Measurements from ENCODE around the gene ZNF565.
A peak's percentile ranks its signal among the peaks of the same experiment; 100 is the strongest.
"Not testable (repeated sequence)": the region's sequence is repeated elsewhere in the genome, so short reads cannot be mapped to it uniquely, and the experiment has no call there.

The ZNF565 gene

DNA sequence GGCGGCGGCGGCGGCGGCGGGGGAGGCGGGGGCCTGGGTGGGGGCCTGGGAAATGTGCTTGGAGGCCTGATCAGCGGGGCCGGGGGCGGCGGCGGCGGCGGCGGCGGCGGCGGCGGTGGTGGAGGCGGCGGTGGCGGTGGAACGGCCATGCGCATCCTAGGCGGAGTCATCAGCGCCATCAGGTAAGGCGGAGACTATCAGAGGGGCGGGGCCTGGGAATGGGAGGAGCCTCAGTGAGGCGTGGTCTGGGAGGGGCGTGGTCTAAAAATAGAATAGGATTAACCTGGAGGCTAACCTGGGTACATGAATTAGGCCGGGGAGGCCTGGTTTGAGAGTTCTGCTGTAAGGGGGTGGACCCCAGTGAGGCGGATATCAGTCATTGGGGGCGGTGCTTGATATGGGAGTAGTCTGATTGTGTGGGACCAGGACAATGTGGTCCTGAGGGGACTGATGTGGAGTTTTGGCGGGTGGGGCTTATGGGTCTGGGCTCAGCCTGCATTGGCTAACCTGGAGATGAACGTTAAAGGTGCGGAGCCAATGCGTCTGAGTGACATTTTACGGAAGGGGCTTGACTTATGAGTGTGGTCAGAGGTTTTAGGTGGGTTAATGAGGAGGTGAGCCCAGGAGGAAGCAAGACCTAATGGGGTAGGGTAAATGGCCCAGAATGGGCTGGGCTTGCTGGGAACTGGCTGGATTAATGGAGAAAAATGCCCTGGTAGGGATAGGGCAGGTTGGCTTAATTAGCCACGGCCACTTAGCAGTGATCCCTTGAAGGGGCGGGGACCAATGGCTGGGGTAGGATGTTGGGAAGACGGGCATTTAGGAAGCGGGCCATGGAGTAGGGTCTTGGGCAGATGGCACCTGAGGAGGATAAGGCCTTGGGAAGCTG lies 73.2 kb downstream of the ZNF565 start:
- Histone ChIP-seq H3K27me3 (ENCODE audit: control insufficient read depth, insufficient read depth, low read length) (no peaks in the 10 kb centered on the region), H3K4me1 (ENCODE audit: control insufficient read depth, insufficient read depth, low read length) (peaks cover 6% of the 10 kb centered on the region), H3K4me3 (ENCODE audit: low read depth, low read length) (peak overlapping the region; percentile 97), H3K9ac (ENCODE audit: low read depth, low read length) (peak overlapping the region; percentile 65), H3K9me3 (ENCODE audit: control insufficient read depth, insufficient read depth, low read length) (no peaks in the 10 kb centered on the region), H3K36me3 (ENCODE audit: control insufficient read depth, insufficient read depth, low read length) (peaks cover 25% of the 10 kb centered on the region)

DNA sequence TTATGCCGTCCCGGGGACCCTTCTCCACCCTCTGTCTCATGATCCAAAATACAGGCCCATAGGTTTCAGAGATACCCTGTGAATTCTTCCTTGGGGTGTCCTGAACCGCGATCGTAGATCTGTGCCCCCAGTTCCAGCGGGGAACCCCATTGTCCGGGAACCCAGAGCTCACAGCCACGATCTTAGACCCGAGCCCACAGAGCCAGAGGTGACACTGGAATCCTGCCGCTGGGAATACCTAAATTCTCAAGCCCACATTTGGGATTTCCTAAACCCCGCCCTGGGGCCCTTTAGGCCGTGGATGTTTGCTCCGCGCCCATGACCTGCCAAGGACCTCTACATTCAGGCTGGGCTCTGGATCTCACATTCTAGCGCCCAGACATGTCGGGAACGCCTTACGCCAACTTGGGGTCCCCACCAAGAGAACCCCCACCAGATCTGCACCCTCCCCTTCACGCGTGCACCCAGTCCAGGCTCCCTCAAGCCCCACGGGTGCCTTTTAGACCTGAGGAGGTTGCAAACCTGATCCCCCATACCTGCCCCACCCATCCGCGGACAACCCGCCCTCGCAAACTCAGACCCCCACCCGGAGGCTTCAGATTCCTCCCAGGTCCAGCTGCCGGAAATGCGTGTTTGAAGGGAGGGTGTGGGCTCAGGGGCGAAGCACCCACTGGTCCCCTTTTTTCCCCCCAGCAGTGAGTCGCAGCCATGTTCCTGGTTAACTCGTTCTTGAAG lies 74.0 kb downstream of the ZNF565 start:
- Histone ChIP-seq H3K9me3 (ENCODE audit: control insufficient read depth, insufficient read depth, low read length) (no peaks in the 10 kb centered on the region), H3K36me3 (ENCODE audit: control insufficient read depth, insufficient read depth, low read length) (peaks cover 17% of the 10 kb centered on the region), H3K4me1 (ENCODE audit: control insufficient read depth, insufficient read depth, low read length) (peaks cover 6% of the 10 kb centered on the region), H3K4me3 (ENCODE audit: low read depth, low read length) (peak overlapping the region; percentile 97), H3K27me3 (ENCODE audit: control insufficient read depth, insufficient read depth, low read length) (no peaks in the 10 kb centered on the region), H3K9ac (ENCODE audit: low read depth, low read length) (peak overlapping the region; percentile 88)

DNA sequence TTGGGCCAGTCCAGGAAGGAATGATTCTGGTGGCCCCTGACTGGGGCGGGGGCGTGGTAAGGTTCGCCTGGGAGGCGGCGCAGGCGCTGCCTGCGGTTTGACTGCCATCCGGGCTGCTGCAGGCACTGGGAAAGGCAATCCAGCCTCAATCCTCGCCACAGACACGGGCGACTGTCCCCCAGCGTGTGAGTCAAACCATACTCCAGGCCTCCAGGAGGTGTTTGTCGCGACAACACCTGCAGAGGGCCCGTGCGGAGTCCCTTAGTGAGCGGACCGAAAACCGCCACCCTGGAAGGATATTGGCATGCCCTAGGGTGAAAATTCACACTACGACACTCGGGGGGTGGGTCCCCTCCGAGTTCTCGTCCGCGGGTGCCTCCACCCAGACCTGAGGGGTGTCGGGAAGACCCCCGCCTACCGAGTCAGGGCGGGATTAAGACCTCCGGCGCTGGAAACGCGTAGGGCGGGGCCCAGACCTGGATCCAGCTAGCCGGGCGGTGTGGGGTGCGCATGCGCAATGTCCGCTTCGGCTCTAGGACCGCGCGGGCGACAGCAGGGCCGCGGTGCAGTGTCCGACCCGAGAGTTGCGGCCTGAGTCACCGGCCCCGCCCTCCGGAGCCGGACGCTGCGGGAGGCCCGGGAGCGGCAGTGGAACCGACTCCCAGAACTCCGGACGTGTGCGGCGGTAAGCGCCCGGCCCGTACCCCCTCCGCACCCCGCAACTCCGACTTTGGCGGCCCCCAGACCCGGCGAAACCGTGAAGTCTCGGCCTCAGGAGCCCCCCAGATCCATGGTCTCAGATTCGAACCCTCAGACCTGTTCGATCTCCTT lies 74.8 kb downstream of the ZNF565 start, which contains the start of gene CAPNS1:
TSS of gene CAPNS1 (plus strand) at position 594 of the 831 bp plus-strand sequence. CDS start 946 bp downstream, outside the sequence.
- H3K4me3 ChIP-seq (ENCODE audit: low read depth, low read length): peak within 1 kb of the TSS; percentile 97
- H3K9ac ChIP-seq (ENCODE audit: low read depth, low read length): peak within 1 kb of the TSS; percentile 95
- H3K36me3 ChIP-seq (ENCODE audit: control insufficient read depth, insufficient read depth, low read length): peaks cover 16% of the 10 kb centered on the region
- peaks cover 6% of the 10 kb centered on the region for H3K4me1 ChIP-seq (ENCODE audit: control insufficient read depth, insufficient read depth, low read length)
- H3K27me3 ChIP-seq (ENCODE audit: control insufficient read depth, insufficient read depth, low read length): no peaks in the 10 kb centered on the region
- H3K9me3 ChIP-seq (ENCODE audit: control insufficient read depth, insufficient read depth, low read length): no peaks in the 10 kb centered on the region

DNA sequence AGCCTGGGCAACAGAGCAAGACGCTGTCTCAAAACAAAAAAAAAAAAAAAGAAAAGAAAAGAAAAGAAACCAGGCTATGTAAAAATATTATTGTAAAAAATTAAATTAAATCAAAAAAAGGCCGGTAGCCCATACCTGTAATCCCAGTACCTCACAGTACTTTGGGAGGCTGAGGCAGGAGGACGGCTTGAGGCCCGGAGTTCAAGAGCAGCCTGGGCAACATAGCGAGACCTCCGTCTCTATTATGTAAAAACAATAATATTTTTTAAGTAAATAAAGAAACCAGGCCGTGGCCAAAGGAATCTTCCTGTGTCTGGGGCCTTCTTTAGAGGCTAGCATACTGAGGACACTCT lies 75.4 kb downstream of the ZNF565 start:
- Histone ChIP-seq H3K9ac (ENCODE audit: low read depth, low read length) (peak overlapping the region; percentile 95), H3K9me3 (ENCODE audit: control insufficient read depth, insufficient read depth, low read length) (no peaks in the 10 kb centered on the region), H3K27me3 (ENCODE audit: control insufficient read depth, insufficient read depth, low read length) (no peaks in the 10 kb centered on the region), H3K36me3 (ENCODE audit: control insufficient read depth, insufficient read depth, low read length) (peaks cover 13% of the 10 kb centered on the region), H3K4me1 (ENCODE audit: control insufficient read depth, insufficient read depth, low read length) (peaks cover 6% of the 10 kb centered on the region), H3K4me3 (ENCODE audit: low read depth, low read length) (peak overlapping the region; percentile 97)

DNA sequence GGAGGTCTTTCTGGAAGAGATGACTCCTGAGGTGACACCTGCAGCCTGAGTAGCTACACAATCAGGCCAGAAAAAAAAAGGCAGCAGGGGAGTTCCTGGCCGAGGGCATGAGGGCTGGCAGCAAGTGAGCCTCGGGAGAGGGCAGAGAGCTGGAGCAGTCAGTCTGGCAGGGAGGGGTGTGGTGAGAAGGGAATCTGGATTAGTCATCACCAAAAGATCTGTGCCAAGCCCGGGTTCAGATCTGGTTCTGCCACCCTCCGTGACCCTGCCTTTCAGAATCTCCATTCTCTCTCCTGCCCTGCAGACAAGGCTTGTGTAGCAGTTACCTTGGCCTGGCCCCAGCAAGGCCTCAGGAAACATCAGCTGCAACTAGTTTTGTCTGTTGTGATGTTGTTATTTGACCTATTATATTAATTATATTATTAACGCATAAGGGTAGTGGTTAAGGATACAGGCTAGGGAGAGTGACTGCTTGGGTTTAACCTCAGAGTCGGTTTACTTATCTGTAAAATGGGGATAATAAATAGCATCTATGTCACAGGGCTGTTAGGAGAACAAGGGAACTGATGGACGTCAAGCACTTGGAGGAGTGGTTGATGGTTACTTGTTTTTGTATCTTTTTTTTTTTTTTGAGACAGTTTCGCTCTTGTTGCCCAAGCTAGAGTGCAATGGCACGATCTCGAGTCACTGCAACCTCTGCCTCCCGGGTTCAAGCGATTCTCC lies 77.3 kb downstream of the ZNF565 start:
- no peaks in the 10 kb centered on the region for H3K9me3 ChIP-seq (ENCODE audit: control insufficient read depth, insufficient read depth, low read length)
- no peak overlapping the region for H3K9ac ChIP-seq (ENCODE audit: low read depth, low read length)
- H3K4me1 ChIP-seq (ENCODE audit: control insufficient read depth, insufficient read depth, low read length): peaks cover 6% of the 10 kb centered on the region
- H3K27me3 ChIP-seq (ENCODE audit: control insufficient read depth, insufficient read depth, low read length): no peaks in the 10 kb centered on the region
- peaks cover 2% of the 10 kb centered on the region for H3K36me3 ChIP-seq (ENCODE audit: control insufficient read depth, insufficient read depth, low read length)
- no peak overlapping the region for H3K4me3 ChIP-seq (ENCODE audit: low read depth, low read length)

DNA sequence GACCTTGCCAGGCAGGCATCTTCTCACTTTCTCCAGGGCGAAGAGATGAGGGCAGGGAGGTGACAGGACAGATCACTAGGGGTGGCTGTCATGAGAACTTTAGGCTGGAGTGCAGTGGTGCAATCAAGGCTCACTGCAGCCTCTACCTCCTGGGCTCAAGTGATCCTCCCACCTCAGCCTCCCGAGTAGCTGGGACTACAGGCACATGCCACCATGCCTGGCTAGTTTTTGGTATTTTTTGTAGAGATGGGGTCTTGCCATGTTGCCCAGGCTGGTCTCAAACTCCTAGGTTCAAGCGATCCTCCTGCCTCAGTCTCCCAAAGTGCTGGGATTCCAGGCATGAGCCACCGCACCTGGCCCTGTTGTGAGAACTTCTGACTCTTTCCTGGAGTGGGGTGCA lies 79.6 kb downstream of the ZNF565 start:
- H3K27me3 ChIP-seq (ENCODE audit: control insufficient read depth, insufficient read depth, low read length); H3K9me3 ChIP-seq (ENCODE audit: control insufficient read depth, insufficient read depth, low read length); H3K4me3 ChIP-seq (ENCODE audit: low read depth, low read length); H3K4me1 ChIP-seq (ENCODE audit: control insufficient read depth, insufficient read depth, low read length); H3K36me3 ChIP-seq (ENCODE audit: control insufficient read depth, insufficient read depth, low read length); H3K9ac ChIP-seq (ENCODE audit: low read depth, low read length): not testable (repeated sequence)

All from iPS-15b (cell line).